ENCODE results near the gene PLXNA4.

Gene PLXNA4

GRCh38 chr7:132377703-132378584, 198.3 kb downstream of the PLXNA4 start:
- DNase-seq: no peak

- DNase-seq: no peak
These were observed 199.3 kb downstream of the PLXNA4 start for GRCh38 chr7:132377015-132377414.

- no peak for DNase-seq
These were observed 199.8 kb downstream of the PLXNA4 start for GRCh38 chr7:132376361-132377013.

GRCh38 chr7:132373879-132374278, 202.4 kb downstream of the PLXNA4 start:
- no peak for DNase-seq

- no peak for DNase-seq
These were observed 203.2 kb downstream of the PLXNA4 start for GRCh38 chr7:132373041-132373440.

GRCh38 chr7:132371948-132372347, 204.3 kb downstream of the PLXNA4 start:
- DNase-seq: no peak

- DNase-seq: no peak
These were observed 207.9 kb downstream of the PLXNA4 start for GRCh38 chr7:132368246-132368900.

- DNase-seq: no peak
These were observed 208.5 kb downstream of the PLXNA4 start for GRCh38 chr7:132367795-132368194.

- DNase-seq: no peak
These were observed 209.3 kb downstream of the PLXNA4 start for GRCh38 chr7:132367004-132367403.

GRCh38 chr7:132364226-132364625, 212.0 kb downstream of the PLXNA4 start:
- DNase-seq: no peak

GRCh38 chr7:132362059-132362458, 214.2 kb downstream of the PLXNA4 start:
- DNase-seq: no peak

GRCh38 chr7:132361146-132361545, 215.1 kb downstream of the PLXNA4 start:
- no peak for DNase-seq

GRCh38 chr7:132359743-132360142, 216.5 kb downstream of the PLXNA4 start:
- no peak for DNase-seq

GRCh38 chr7:132355048-132355447, 221.2 kb downstream of the PLXNA4 start:
- no peak for DNase-seq

- peak in 1 of 3 donors; percentile 8 for DNase-seq
These were observed 221.7 kb downstream of the PLXNA4 start for GRCh38 chr7:132354527-132354926.

- no peak for DNase-seq
These were observed 222.3 kb downstream of the PLXNA4 start for GRCh38 chr7:132353936-132354335.

- no peak for DNase-seq
These were observed 223.5 kb downstream of the PLXNA4 start for GRCh38 chr7:132352800-132353199.

GRCh38 chr7:132351954-132352499, 224.2 kb downstream of the PLXNA4 start:
- DNase-seq: no peak

- no peak for DNase-seq
These were observed 225.5 kb downstream of the PLXNA4 start for GRCh38 chr7:132350741-132351140.

- no peak for DNase-seq
These were observed 227.2 kb downstream of the PLXNA4 start for GRCh38 chr7:132349075-132349474.

- DNase-seq: no peak
These were observed 227.9 kb downstream of the PLXNA4 start for GRCh38 chr7:132348341-132348740.

GRCh38 chr7:132347858-132348257, 228.4 kb downstream of the PLXNA4 start:
- no peak for DNase-seq

GRCh38 chr7:132347123-132347522, 229.1 kb downstream of the PLXNA4 start:
- no peak for DNase-seq
